Measurements from ENCODE around the gene ZFYVE26.
"Not testable (repeated sequence)": the region's sequence is repeated elsewhere in the genome, so short reads cannot be mapped to it uniquely, and the experiment has no call there.

ZFYVE26 gene

GRCh38 chr14:67816326-67817002, at the start of gene ZFYVE26:
Gene ZFYVE26 (minus strand): TSS chr14:67816590. CDS start chr14:67815963, 627 bp downstream.
- DNase-seq: peak; percentile 88 to 93

GRCh38 chr14:67863223-67863622, 46.8 kb upstream of the ZFYVE26 start:
- no peak for DNase-seq

- DNase-seq: no peak
Measured at GRCh38 chr14:67859169-67859749, 42.9 kb upstream of the ZFYVE26 start.

GRCh38 chr14:67857778-67858350, 41.5 kb upstream of the ZFYVE26 start:
- no peak for DNase-seq

- DNase-seq: peak in 1 of 2 donors; percentile 16
Measured at GRCh38 chr14:67856827-67857226, 40.4 kb upstream of the ZFYVE26 start.

GRCh38 chr14:67853715-67854114, 37.3 kb upstream of the ZFYVE26 start:
- peak in 1 of 2 donors; percentile 26 for DNase-seq

GRCh38 chr14:67852926-67853604, 36.7 kb upstream of the ZFYVE26 start:
- peak in 1 of 2 donors; percentile 6 for DNase-seq

- no peak for DNase-seq
Measured at GRCh38 chr14:67851785-67852410, 35.5 kb upstream of the ZFYVE26 start.

GRCh38 chr14:67850066-67850830, 33.9 kb upstream of the ZFYVE26 start:
- no peak for DNase-seq

- no peak for DNase-seq
Measured at GRCh38 chr14:67846029-67846610, 29.7 kb upstream of the ZFYVE26 start.

GRCh38 chr14:67837011-67837624, 20.7 kb upstream of the ZFYVE26 start:
- peak; percentile 73 to 83 for DNase-seq

GRCh38 chr14:67835596-67835995, 19.2 kb upstream of the ZFYVE26 start:
- DNase-seq: no peak

- DNase-seq: no peak
Measured at GRCh38 chr14:67833403-67833802, 17.0 kb upstream of the ZFYVE26 start.

- DNase-seq: no peak
Measured at GRCh38 chr14:67831113-67831512, 14.7 kb upstream of the ZFYVE26 start.

GRCh38 chr14:67821121-67821520, 4.7 kb upstream of the ZFYVE26 start:
- DNase-seq: no peak

GRCh38 chr14:67820428-67820971, 4.1 kb upstream of the ZFYVE26 start:
- DNase-seq: peak in 1 of 2 donors; percentile 13

- peak; percentile 86 to 93 for DNase-seq
Measured at GRCh38 chr14:67819563-67820421, 3.4 kb upstream of the ZFYVE26 start, which contains the start of gene RAD51B. Gene RAD51B (plus strand): TSS chr14:67819779.

GRCh38 chr14:67818476-67818875, 2.1 kb upstream of the ZFYVE26 start:
- not testable (repeated sequence) for DNase-seq

GRCh38 chr14:67817750-67818438, 1.5 kb upstream of the ZFYVE26 start:
- DNase-seq: no peak
